ENCODE results near the gene METTL23.
A peak's percentile ranks its signal among the peaks of the same experiment; 100 is the strongest.

The METTL23 gene

GRCh38 chr17:76726776-76727718 is at the start of gene METTL23:
Gene METTL23, plus strand, starts transcription at chr17:76726839. Its CDS starts 2,872 bp downstream, at chr17:76729711.
- peak; percentile 83 for DNase-seq (ENCODE audit: low spot score)
- TF ChIP-seq, protein P1, sequence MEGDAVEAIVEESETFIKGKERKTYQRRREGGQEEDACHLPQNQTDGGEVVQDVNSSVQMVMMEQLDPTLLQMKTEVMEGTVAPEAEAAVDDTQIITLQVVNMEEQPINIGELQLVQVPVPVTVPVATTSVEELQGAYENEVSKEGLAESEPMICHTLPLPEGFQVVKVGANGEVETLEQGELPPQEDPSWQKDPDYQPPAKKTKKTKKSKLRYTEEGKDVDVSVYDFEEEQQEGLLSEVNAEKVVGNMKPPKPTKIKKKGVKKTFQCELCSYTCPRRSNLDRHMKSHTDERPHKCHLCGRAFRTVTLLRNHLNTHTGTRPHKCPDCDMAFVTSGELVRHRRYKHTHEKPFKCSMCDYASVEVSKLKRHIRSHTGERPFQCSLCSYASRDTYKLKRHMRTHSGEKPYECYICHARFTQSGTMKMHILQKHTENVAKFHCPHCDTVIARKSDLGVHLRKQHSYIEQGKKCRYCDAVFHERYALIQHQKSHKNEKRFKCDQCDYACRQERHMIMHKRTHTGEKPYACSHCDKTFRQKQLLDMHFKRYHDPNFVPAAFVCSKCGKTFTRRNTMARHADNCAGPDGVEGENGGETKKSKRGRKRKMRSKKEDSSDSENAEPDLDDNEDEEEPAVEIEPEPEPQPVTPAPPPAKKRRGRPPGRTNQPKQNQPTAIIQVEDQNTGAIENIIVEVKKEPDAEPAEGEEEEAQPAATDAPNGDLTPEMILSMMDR (IDR thresholded peaks at IDR 0.05; ENCODE audit: extremely low read depth, missing control alignments), result peak; percentile 63

- DNase-seq (ENCODE audit: low spot score), result no peak
- TF ChIP-seq, protein P1 (IDR thresholded peaks at IDR 0.05; ENCODE audit: extremely low read depth, missing control alignments), result no peak
Observed at GRCh38 chr17:76677406-76677805, 49.2 kb upstream of the METTL23 start.

DNA sequence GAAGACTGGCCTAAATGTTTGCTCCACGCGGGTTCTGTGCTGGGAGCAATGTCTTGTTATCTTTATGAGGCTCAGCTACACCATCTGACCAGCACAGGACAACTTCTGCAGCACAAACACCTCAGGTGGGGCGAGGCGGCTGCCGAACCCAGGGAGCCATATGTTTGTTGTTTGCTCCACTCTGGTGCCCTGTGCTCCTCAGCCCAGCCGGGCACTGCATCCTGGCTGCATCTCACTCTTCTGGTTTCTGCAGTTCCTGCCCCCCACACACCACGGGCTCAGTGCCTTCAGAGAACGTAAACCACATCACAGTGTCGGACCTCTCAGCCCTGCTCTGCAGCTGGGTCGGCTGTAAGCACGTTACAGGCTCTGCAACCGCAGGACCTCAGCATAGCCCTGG is 48.3 kb upstream of the METTL23 start:
- no peak for DNase-seq (ENCODE audit: low spot score)

GRCh38 chr17:76679239-76679638 is 47.4 kb upstream of the METTL23 start:
- TF ChIP-seq, protein P1 (IDR thresholded peaks at IDR 0.05; ENCODE audit: extremely low read depth, missing control alignments), result no peak
- no peak for DNase-seq (ENCODE audit: low spot score)

More for the DNA sequence above, 48.3 kb upstream of the METTL23 start:
- TF ChIP-seq, protein P1 (IDR thresholded peaks at IDR 0.05; ENCODE audit: extremely low read depth, missing control alignments), result no peak

GRCh38 chr17:76681222-76682137 is 45.2 kb upstream of the METTL23 start:
- DNase-seq (ENCODE audit: low spot score), result peak; percentile 75

GRCh38 chr17:76682296-76682695 is 44.3 kb upstream of the METTL23 start:
- TF ChIP-seq, protein P1 (IDR thresholded peaks at IDR 0.05; ENCODE audit: extremely low read depth, missing control alignments), result no peak
- no peak for DNase-seq (ENCODE audit: low spot score)

More at GRCh38 chr17:76681222-76682137, 45.2 kb upstream of the METTL23 start:
- TF ChIP-seq, protein P1 (IDR thresholded peaks at IDR 0.05; ENCODE audit: extremely low read depth, missing control alignments), result peak; percentile 85
